Liver (tissue), 3 donors: ENCODE measurements around the gene PFN3.

Source experiments
- FOXA1 ChIP-seq: IDR thresholded peaks from 2 replicates; pipeline ENCODE4 v1.6.1; 2016; ENCODE audit warnings: antibody characterized with exemption
- JUND ChIP-seq, 2 donors: IDR thresholded peaks; 2 replicates each; pipeline ENCODE4 v1.6.1; 2016; ENCODE audit warnings: antibody characterized with exemption in 2 of 2
- MAX ChIP-seq: IDR thresholded peaks from 2 replicates; pipeline ENCODE4 v1.6.1; 2016; ENCODE audit warnings: antibody characterized with exemption
- YY1 ChIP-seq: IDR thresholded peaks from 2 replicates; pipeline ENCODE4 v1.6.1; 2016; ENCODE audit warnings: antibody characterized with exemption, mild to moderate bottlenecking
- TF ChIP-seq, protein P1 (sequence below): fragments of 150-350 bp; IDR thresholded peaks from 2 replicates; pipeline ENCODE4 v1.5.1; 2017; ENCODE audit warnings: improper control_type of control experiment, low read depth, low read length; ENCODE audit not compliant: missing input control
- donor health status: healthy.
- donor health status: healthy.

- TF ChIP-seq, protein P1, sequence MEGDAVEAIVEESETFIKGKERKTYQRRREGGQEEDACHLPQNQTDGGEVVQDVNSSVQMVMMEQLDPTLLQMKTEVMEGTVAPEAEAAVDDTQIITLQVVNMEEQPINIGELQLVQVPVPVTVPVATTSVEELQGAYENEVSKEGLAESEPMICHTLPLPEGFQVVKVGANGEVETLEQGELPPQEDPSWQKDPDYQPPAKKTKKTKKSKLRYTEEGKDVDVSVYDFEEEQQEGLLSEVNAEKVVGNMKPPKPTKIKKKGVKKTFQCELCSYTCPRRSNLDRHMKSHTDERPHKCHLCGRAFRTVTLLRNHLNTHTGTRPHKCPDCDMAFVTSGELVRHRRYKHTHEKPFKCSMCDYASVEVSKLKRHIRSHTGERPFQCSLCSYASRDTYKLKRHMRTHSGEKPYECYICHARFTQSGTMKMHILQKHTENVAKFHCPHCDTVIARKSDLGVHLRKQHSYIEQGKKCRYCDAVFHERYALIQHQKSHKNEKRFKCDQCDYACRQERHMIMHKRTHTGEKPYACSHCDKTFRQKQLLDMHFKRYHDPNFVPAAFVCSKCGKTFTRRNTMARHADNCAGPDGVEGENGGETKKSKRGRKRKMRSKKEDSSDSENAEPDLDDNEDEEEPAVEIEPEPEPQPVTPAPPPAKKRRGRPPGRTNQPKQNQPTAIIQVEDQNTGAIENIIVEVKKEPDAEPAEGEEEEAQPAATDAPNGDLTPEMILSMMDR = no peak
- TF ChIP-seq YY1 (no peak), JUND (IDR thresholded peaks at IDR 0.05) (no peak), MAX (no peak), FOXA1 (no peak)
These were observed 34.0 kb upstream of the PFN3 start for GRCh38 chr5:177434437-177434836.
